SK-N-SH (cell line): ENCODE data around the gene TMED1.

ENCODE experiments used
- CHD2 ChIP-seq: fragments of 150-350 bp; IDR thresholded peaks from 2 replicates; pipeline ENCODE4 v1.6.1; 2018; ENCODE audit warnings: low read length; ENCODE audit not compliant: partially characterized antibody
- CTCF ChIP-seq: fragments of 200-600 bp; sonication (generic); IDR thresholded peaks from 2 replicates; pipeline ENCODE4 v1.6.1; 2017; ENCODE audit warnings: antibody characterized with exemption, mild to moderate bottlenecking, moderate library complexity
- EP300 ChIP-seq, 2 experiments: IDR thresholded peaks; 2 replicates each; pipeline versions ENCODE4 v1.4.0 to v1.6.1; 2012; ENCODE audit warnings: borderline replicate concordance in 1 of 2, low read depth in 1 of 2, low read length in 1 of 2
- GABPA ChIP-seq: IDR thresholded peaks from 2 replicates; pipeline ENCODE4 v1.4.0; 2012; ENCODE audit warnings: low read depth, mild to moderate bottlenecking
- MXI1 ChIP-seq: IDR thresholded peaks from 2 replicates; pipeline ENCODE4 v1.6.1; 2012; ENCODE audit warnings: mild to moderate bottlenecking, low read depth, low read length, improper control_type of control experiment
- NFIC ChIP-seq: IDR thresholded peaks from 2 replicates; pipeline ENCODE4 v1.4.0; 2012; ENCODE audit warnings: borderline replicate concordance
- RCOR1 ChIP-seq: fragments of 150-350 bp; IDR thresholded peaks from 2 replicates; pipeline ENCODE4 v1.6.1; 2017; ENCODE audit warnings: antibody characterized with exemption, low read length
- SIN3A ChIP-seq: IDR thresholded peaks from 2 replicates; pipeline ENCODE4 v1.6.1; 2012; ENCODE audit warnings: low read depth, mild to moderate bottlenecking, low read length, moderate library complexity, borderline replicate concordance
- SMC3 ChIP-seq: IDR thresholded peaks from 2 replicates; pipeline ENCODE4 v1.6.1; 2012; ENCODE audit warnings: low read depth, low read length, improper control_type of control experiment
- TAF1 ChIP-seq: IDR thresholded peaks from 2 replicates; pipeline ENCODE4 v1.6.1; 2012; ENCODE audit warnings: low read depth, mild to moderate bottlenecking, low read length, moderate library complexity, borderline replicate concordance
- TCF12 ChIP-seq: IDR thresholded peaks from 2 replicates; pipeline ENCODE4 v1.4.0; 2012
- TEAD4 ChIP-seq: IDR thresholded peaks from 2 replicates; pipeline ENCODE4 v1.4.0; 2012; ENCODE audit warnings: mild to moderate bottlenecking, borderline replicate concordance; ENCODE audit not compliant: insufficient read depth
- USF2 ChIP-seq: fragments of 150-350 bp; IDR thresholded peaks from 2 replicates; pipeline ENCODE4 v1.6.1; 2017; ENCODE audit warnings: antibody characterized with exemption, low read length, low read depth, borderline replicate concordance
- ZBTB33 ChIP-seq: IDR thresholded peaks from 2 replicates; pipeline ENCODE4 v1.4.0; 2012; ENCODE audit warnings: low read depth, borderline replicate concordance

GRCh38 chr19:10852941-10853340 is 16.9 kb upstream of the TMED1 start:
- TF ChIP-seq USF2 (no peak), TEAD4 (no peak), SIN3A (no peak), CTCF (no peak), NFIC (no peak), EP300 (IDR thresholded peaks at IDR 0.05; ENCODE audit: borderline replicate concordance in 1 of 2, low read depth in 1 of 2, low read length in 1 of 2) (no peak), GABPA (no peak), CHD2 (no peak), TAF1 (no peak), RCOR1 (no peak), SMC3 (no peak), MXI1 (no peak), TCF12 (no peak), ZBTB33 (no peak)
